NCI-H2171 treated with DMSO at 0.1 percent for 48 hours (cell line): ENCODE results near the gene FKBP5.
"Not testable (repeated sequence)": the region's sequence is repeated elsewhere in the genome, so short reads cannot be mapped to it uniquely, and the experiment has no call there.

ENCODE experiments used
- DNase-seq: peaks from one replicate; lab custom pipeline; 2025; lab: John Stamatoyannopoulos, UW

FKBP5 gene

DNA sequence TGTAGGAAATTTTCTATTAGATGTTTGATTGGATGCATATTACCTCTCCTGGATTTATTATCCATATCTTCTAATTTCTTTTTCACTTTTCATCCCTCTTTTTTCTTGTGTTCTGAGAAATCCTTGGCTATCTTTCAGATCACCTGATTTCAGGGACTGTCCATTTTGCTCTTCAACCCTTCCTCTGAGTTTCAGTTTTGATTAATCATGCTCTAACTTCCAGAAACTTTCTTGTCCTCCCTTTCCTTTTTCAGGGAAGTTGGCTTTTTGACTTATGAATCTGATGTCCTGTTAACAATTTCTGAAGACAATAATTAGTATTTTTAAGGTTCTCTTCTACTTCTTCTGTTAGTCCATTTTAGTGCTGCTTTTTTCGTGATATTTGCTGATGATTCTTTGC, 79.1 kb downstream of the FKBP5 start:
- DNase-seq = no peak

DNA sequence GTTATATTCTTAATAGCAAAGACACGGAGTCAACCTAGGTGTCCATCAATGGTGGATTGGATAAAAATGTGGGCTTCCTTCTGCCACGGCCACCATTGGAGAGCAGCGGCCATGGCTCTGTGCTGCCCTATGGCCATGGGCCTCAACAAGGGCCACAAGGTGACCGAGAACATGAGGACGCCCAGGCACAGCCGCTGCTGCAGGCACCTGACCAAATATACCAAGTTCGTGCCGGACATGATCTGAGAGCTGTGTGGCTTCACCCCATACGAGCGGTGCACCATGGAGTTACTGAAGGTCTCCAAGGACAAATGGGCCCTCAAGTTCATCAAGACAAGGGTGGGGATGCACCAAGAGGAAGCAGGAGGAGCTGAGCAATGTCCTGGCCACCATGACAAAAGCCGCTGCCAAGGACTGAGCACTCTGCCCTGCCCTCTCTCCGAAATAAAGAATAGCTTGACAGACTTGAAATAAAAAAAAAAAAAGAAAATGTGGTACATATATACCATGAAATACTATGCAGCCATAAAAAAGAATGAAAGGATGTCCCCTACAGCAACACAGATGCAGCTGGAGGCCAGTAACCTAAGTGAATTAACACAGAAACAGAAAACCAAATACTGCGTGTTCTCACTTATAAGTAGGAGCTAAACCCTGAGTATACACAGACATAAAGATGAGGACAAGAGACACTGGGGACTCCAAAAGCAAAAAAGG, 81.0 kb downstream of the FKBP5 start:
- DNase-seq = no peak

DNA sequence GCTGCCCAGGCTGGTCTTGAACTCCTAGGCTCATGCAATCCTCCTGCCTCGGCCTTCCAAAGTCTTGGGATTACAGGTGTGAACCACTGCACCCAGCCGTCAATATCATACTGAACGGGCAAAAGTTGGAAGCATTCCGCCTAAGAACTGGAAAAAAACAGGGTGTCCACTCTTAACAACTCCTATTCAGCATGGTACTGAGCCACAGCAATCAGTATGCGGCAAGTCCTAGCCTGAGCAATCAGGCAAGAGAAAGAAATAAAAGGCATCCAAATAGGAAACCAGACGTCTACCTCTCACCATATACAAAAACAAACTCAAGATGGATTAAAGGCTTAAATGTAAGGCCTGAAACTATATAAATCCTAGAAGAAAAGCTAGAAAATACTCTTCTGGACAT, 83.1 kb downstream of the FKBP5 start:
- no peak for DNase-seq

- DNase-seq = no peak
Measured at GRCh38 chr6:35603326-35604202, 85.2 kb downstream of the FKBP5 start.

DNA sequence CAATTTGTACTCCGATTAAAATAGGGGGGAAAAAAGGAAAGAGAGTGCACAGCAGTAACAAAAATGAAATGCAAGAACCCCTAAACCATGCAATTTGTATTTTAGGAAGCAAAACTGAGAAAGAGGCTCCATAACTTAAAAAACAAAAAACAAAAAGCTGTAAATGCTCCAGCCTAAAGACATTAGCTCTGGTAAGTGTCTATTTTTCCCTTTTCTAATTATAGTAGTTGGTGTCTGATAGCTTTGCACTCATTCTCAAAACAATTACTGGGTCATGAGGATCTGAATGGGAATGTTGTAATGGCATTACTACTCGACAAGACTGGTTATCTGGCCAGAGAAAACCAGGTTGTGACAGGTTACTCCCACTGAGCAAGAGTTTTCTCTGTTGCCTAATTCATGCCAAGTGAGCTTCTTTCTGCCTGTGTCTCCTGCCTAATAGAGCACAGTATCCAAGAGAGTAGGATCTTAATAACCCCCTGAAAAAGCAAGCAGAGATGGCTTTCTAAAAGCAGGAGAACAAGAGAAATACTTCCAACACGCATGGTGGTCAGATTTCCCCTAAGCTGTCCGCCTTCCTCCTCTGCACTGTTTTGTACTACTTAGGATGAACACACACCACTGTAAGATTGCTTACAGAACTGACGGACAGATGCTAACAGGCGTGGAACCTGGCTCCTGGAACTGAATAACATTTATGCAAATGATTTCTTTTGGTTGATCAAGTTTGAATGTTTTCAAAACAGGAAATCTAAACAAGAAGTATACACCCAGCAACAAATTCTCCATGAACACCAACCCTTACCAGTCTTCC, 86.4 kb downstream of the FKBP5 start:
- DNase-seq = no peak

DNA sequence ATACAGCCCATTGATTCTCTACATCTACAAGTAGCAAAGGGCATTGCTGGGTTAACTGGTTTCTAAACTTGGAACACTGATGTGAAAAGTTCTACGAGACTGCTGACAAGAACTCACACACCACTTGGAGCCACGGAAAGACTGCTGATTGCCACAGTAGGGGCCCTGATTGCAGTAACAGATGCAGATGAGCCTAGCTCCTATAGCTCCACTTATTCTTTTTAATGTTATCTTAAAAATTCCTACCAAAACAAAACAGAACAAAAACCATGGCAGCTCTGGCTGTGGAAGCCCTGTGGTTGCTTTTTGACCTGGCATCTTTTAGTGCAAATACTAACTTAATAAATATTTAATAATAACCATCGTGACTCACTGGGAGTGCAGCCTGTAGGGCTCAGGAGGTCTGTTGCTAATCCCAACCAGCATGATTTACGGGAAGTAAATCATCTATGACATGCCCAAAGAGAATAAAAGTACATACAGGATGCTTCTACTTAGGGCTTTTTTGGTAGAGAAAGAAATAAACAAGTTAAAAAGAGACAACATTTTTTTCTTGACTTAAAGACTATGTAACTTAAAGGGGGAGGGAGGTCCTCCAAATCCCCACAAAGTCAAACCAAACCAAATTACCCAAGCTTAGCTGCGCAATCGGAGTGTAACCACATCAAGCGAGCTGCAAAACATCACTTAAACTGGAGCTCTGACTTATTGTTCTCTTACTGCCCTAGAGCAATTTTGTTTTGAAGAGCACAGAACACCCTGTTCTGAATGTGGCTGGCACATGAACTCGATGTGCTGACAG, 87.2 kb downstream of the FKBP5 start:
- no peak for DNase-seq

DNA sequence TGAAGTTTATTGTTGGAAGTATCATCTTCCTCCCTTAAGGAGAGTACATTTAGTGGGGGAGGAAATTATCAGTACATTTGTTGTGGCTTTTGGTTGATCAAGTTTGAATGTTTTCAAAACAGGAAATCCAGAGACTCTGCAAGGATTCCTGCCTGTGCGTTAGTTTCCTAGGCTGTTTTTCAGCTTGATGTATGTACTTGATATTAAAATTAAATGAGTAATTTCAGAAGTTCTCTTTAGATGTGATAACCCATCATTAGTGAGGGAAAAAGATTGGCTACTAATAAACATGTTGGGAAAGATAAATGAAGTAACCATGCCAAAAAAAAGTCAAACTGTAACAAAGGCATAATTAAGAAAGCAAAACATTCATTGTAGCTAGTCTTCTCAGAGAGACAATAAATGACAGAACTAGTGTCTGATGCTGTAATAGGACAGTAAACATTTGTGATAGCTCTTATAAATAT, 88.0 kb downstream of the FKBP5 start:
- no peak for DNase-seq

- DNase-seq = no peak
Measured at GRCh38 chr6:35599761-35600658, 88.7 kb downstream of the FKBP5 start.

- not testable (repeated sequence) for DNase-seq
Measured at GRCh38 chr6:35598621-35599020, 90.1 kb downstream of the FKBP5 start.

DNA sequence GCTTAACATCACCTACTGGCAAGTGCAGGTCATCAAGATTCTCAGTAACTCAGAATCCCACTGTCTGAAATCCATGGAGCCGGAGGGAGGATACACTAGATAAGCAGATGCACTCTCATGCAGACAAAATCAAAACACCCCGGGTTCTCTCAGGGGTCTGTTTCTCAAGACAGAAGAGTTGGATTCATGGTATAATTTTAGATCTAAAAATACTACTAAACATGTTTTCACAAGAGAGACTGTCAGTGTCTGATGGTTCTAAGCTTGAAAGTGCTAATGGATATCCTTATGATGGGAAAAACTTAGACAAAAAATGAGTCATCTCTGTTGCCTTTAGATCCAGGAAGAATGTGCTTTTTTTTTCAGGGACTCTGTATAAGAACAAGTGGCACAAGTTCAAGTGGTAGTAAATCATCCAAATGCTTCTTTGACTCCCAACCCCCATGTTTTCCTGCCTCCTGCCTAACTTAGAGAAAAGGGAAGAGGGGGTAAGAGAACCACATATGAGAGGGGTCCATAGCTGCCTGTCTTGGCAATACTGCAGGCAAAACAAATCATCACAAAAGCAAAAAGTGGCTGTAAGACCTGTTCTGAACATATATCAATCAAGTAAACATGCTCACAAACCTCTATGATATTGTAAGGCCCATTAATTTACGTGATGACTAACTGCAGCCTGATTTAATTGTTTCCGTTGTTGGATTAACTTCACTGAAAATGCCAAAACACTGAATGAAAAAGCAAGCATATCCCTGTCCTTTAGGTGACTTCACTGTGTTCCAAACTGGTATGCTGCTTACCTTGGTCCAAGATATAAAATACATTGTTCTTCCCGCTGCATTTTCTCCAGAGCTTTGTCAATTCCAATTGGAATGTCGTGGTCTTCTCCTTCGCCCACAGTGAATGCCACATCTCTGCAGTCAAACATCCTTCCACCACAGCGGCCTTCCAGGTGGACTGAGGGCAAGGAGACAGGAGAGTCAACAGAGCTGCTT, 92.0 kb downstream of the FKBP5 start:
- DNase-seq = no peak

- DNase-seq = no peak
Measured at GRCh38 chr6:35594503-35595186, 94.1 kb downstream of the FKBP5 start.

DNA sequence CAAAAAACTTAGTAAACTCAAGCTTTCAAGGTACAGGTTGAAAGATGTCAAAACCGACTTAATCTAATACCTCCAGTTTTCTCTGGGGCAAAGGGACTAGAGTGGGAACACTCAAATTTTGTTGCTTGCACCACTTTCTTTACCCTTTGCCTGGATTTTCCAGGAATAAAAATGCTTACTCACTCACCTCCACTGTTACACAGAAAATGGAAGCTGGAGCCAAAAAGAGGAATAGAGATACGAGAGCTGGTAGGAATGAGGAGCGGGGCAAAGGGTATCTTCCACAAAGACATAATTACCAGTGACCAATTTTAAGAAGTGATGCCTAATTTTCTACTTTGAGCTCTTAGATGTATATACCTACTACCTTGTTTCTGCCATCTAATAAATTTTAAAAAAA, 96.5 kb downstream of the FKBP5 start:
- DNase-seq = no peak

GRCh38 chr6:35590622-35591066, 98.1 kb downstream of the FKBP5 start:
- DNase-seq = no peak

DNA sequence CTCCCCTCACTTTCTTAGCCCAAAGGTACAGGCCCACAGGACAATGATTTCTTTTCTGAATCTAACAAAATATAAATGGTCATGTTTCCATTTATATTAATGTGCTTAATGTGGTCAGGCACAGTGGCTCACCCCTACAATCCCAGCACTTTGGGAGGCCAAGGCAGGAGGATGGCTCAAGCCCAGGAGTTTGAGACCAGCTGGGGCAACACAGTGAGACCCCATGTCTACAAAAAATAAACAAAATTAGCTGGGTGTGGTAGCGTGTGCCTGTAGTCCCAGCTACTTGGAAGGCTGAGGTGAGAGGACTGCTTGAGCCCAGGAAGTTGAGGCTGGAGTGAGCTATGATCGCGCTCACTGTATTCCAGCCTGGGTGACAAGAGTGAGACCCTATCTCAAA, 98.8 kb downstream of the FKBP5 start:
- DNase-seq = no peak

- no peak for DNase-seq
Measured at GRCh38 chr6:35589201-35589739, 99.4 kb downstream of the FKBP5 start.

GRCh38 chr6:35587167-35587566, 101.5 kb downstream of the FKBP5 start:
- DNase-seq = no peak

DNA sequence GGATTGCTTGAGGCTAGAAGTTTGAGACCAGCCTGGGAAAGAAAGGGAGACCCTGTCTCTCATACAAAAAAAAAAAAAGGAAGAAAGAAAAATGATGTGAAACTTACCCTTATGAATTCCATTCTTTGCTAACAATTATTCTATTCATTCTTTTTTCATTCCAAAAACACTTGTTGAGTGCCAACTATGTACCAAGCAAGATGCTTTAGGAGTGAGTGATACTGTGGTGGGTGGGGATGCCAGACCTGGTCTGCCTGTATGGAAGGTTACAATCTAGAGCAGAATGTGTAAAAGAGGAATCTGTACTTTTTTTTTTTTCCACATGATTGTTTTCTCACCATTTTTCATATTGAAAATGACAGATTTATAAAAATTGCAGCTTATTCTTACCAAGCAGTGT, 102.2 kb downstream of the FKBP5 start:
- no peak for DNase-seq

GRCh38 chr6:35585658-35586057, 103.1 kb downstream of the FKBP5 start:
- DNase-seq = no peak
